Glutamatergic neuron (in vitro differentiated cells): ENCODE measurements around the gene OTOGL. TPM values are rescaled to one million over a fixed set of nuclear protein-coding genes. Genes with fewer than 3 reads are reported as not detected.

Source experiments
- DNase-seq: peaks from one replicate; pipeline ENCODE4 v3.0.0; 2022
- H3K27ac Mint-ChIP-seq: one replicate; pipeline ENCODE4 v1.8.0; 2020; ENCODE audit warnings: mild to moderate bottlenecking, mixed read lengths, inconsistent platforms; ENCODE audit not compliant: unreplicated experiment
- H3K27me3 Mint-ChIP-seq: one replicate; pipeline ENCODE4 v1.8.0; 2020; ENCODE audit warnings: mild to moderate bottlenecking, moderate library complexity, mixed read lengths, inconsistent platforms; ENCODE audit not compliant: unreplicated experiment
- H3K36me3 Mint-ChIP-seq: one replicate; pipeline ENCODE4 v1.8.0; 2020; ENCODE audit warnings: mild to moderate bottlenecking, mixed read lengths, inconsistent platforms; ENCODE audit not compliant: unreplicated experiment
- H3K4me1 Mint-ChIP-seq: one replicate; pipeline ENCODE4 v1.8.0; 2020; ENCODE audit warnings: mild to moderate bottlenecking, low read depth, mixed read lengths, inconsistent platforms; ENCODE audit not compliant: unreplicated experiment
- H3K4me3 Mint-ChIP-seq: one replicate; pipeline ENCODE4 v1.8.0; 2020; ENCODE audit warnings: mild to moderate bottlenecking, mixed read lengths, inconsistent platforms; ENCODE audit not compliant: unreplicated experiment
- H3K9me3 Mint-ChIP-seq: one replicate; pipeline ENCODE4 v1.8.0; 2020; ENCODE audit warnings: mild to moderate bottlenecking, moderate library complexity, mixed read lengths, inconsistent platforms; ENCODE audit not compliant: unreplicated experiment
- CTCF ChIP-seq: fragments of 200-600 bp; sonication (generic); IDR thresholded peaks from one replicate; pipeline ENCODE4 v1.5.0; 2021; ENCODE audit not compliant: partially characterized antibody, unreplicated experiment
- total RNA-seq: library from RNA; stranded (reverse); fragmentation: NEBNext Ultra II Directional; extraction: Animal tissue kit (Norgen Biotek cat#: 25700); gene quantifications from one replicate; pipeline ENCODE4 v1.2.1, GENCODE V29; 2021; ENCODE audit not compliant: unreplicated experiment

OTOGL gene
- total RNA-seq, 1 donor from 2014 or later, result 0.83 TPM

- no peaks in the 10 kb centered on the region for H3K9me3 Mint-ChIP-seq
- TF ChIP-seq CTCF, result no peak
- H3K4me3 Mint-ChIP-seq, result no peak overlapping the region
- no peak for DNase-seq
- no peaks in the 10 kb centered on the region for H3K36me3 Mint-ChIP-seq
- H3K4me1 Mint-ChIP-seq, result no peaks in the 10 kb centered on the region
- H3K27ac Mint-ChIP-seq, result no peak overlapping the region
- no peaks in the 10 kb centered on the region for H3K27me3 Mint-ChIP-seq
Measured at GRCh38 chr12:80273144-80273543, 173.8 kb downstream of the OTOGL start.

DNA sequence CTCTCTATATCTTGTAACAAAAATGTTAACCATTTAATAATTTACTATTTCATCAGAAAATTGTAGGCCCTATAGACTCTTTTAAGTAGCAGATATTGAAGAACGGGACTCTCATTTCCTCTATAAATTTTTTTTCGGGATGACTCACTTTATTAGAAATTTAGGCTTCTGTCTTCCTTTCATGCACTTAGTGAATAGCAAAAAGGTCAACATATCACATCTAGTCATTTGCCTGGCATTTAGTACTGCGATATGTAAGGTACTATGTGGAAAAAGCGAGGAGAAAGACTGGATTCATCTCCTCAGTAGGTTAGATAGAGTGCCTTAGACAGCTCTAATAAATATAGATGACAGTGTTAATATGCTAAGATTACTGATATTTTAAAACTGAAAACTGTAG is 178.4 kb downstream of the OTOGL start:
- no peak for DNase-seq
- Mint-ChIP-seq H3K27ac (no peak overlapping the region), H3K4me1 (no peaks in the 10 kb centered on the region), H3K9me3 (no peaks in the 10 kb centered on the region), H3K4me3 (no peak overlapping the region), H3K27me3 (no peaks in the 10 kb centered on the region), H3K36me3 (peaks cover 12% of the 10 kb centered on the region)
- TF ChIP-seq CTCF, result no peak

DNA sequence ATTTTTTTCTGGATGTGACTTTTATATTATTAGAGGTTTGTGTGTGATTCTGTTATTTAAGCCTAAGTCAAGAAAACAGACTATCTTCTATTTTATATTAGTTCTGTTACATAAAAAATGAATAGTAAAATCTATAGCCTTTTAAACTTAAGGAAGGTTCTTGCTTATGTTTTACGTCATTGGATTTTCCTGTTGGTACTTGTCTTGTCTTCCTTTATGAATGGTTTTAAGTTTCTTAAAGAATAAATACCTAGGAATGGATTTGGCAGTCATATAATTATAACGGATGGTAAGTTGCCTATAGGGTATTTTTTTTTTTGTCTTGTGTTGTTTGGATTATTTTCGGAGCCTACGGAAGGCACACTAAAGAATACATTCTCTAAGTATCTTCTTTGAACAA is 182.9 kb downstream of the OTOGL start:
- no peak for TF ChIP-seq CTCF
- H3K9me3 Mint-ChIP-seq, result no peaks in the 10 kb centered on the region
- no peak overlapping the region for H3K4me3 Mint-ChIP-seq
- H3K36me3 Mint-ChIP-seq, result peaks cover 12% of the 10 kb centered on the region
- H3K27me3 Mint-ChIP-seq, result peaks cover 2% of the 10 kb centered on the region
- no peak for DNase-seq
- no peaks in the 10 kb centered on the region for H3K4me1 Mint-ChIP-seq
- no peak overlapping the region for H3K27ac Mint-ChIP-seq

DNA sequence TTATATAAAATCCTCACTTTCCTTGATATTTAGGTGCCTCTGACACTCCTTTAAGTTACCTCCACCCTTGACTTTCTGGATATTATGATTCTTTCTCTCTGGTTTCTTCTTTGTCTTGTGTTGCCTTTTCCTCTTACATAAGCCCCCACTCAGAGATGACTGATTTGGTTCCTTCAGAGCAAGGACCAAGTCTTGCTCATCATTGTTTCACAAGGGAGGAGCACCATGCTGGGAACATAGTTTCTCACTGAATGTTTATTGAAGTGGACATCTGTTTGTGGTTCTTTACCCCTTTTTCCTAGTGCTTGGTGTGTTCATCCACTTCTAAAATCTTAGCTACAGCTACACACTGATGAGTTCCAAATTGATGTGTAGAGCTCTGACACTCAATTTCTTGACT is 183.4 kb downstream of the OTOGL start:
- DNase-seq, result no peak
- H3K4me3 Mint-ChIP-seq, result no peak overlapping the region
- no peaks in the 10 kb centered on the region for H3K9me3 Mint-ChIP-seq
- H3K27ac Mint-ChIP-seq, result no peak overlapping the region
- peaks cover 12% of the 10 kb centered on the region for H3K36me3 Mint-ChIP-seq
- no peak for TF ChIP-seq CTCF
- peaks cover 2% of the 10 kb centered on the region for H3K27me3 Mint-ChIP-seq
- H3K4me1 Mint-ChIP-seq, result no peaks in the 10 kb centered on the region

GRCh38 chr12:80291108-80291754 is 191.9 kb downstream of the OTOGL start:
- no peaks in the 10 kb centered on the region for H3K27me3 Mint-ChIP-seq
- no peaks in the 10 kb centered on the region for H3K9me3 Mint-ChIP-seq
- DNase-seq, result no peak
- H3K4me1 Mint-ChIP-seq, result no peaks in the 10 kb centered on the region
- H3K36me3 Mint-ChIP-seq, result no peaks in the 10 kb centered on the region
- H3K27ac Mint-ChIP-seq, result no peak overlapping the region
- H3K4me3 Mint-ChIP-seq, result no peak overlapping the region
- TF ChIP-seq CTCF, result no peak
